NCI-H2107 treated with DMSO at 0.1 percent for 48 hours (cell line): ENCODE measurements around the gene BARX1.
"Not testable (repeated sequence)": the region's sequence is repeated elsewhere in the genome, so short reads cannot be mapped to it uniquely, and the experiment has no call there.

ENCODE experiments used
- DNase-seq: peaks from one replicate; lab custom pipeline; 2025; ENCODE audit not compliant: unreplicated experiment; lab: John Stamatoyannopoulos, UW

Gene BARX1

GRCh38 chr9:93967020-93967803 is 12.1 kb upstream of the BARX1 start:
- no peak for DNase-seq

DNA sequence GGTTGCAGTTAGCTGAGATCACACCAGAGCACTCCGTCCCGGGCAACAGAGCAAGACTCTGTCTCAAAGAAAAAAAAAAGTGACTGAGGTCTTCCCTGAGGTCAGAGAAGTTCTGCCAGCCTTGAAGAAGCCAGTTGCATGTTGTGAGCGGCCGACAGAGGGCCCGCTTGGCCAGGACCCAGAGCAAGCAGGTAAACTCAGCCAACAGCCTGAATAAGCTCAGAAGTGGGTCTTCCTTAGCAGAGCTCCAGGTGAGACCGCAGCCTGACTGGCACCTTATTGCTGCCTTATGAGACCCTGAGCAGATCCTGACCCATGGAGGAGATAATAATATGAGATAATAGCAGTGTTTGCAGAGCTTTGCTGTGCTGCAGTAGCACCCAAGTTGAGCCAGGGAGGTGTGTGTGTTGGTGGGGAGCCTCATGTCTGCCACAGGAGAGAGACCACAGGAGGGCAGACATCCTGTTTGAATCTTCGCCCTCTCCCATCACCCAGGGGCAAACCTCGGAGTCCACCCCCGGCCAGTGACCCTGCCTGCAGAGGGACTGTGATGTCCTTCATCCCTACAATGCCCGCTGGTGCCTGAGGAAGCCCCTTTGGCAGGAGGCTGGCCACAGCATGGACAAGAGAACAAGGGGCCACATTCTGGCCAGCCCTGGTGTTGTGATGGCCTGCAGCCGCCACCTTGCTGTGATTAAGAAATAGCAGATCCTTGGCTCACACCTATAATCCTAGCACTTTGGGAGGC is 10.8 kb upstream of the BARX1 start:
- DNase-seq, result no peak

DNA sequence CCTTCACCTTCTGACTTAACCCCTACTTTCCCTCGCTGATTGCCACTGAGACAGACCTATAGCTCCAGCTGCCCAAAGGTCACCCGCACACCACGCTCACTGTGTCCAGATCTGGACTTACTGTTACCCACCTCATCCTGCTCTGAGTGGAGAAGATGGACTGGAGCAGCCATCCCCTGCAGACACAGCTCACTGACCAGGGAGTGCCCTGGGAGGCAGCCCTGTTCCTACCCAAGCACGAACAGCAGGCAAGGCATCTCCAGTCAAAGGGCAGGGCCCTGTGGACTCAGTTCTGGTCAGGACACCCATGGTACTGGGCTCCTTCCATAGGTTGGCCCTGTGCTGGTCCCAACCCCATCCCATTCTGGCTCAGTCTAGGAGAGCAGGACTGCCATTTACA is 9.5 kb upstream of the BARX1 start:
- no peak for DNase-seq

GRCh38 chr9:93963969-93964368 is 8.8 kb upstream of the BARX1 start:
- no peak for DNase-seq

DNA sequence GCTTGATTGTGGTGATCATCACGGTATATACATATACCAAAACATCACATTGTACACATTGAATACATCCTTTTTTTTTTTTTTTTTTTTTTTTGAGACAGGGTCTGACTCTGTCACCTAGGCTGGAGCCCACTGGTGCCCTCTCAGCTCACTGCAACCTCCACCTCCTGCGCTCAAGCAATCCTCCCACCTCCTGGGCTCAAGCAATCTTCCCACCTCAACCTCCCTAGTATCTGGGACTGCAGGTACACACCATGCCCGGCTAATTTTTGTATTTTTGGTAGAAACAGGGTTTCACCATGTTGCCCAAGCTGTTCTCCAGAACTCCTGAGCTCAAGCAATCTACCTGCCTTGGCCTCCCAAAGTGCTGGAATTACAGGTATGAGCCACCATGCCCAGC is 8.3 kb upstream of the BARX1 start:
- DNase-seq, result not testable (repeated sequence)

DNA sequence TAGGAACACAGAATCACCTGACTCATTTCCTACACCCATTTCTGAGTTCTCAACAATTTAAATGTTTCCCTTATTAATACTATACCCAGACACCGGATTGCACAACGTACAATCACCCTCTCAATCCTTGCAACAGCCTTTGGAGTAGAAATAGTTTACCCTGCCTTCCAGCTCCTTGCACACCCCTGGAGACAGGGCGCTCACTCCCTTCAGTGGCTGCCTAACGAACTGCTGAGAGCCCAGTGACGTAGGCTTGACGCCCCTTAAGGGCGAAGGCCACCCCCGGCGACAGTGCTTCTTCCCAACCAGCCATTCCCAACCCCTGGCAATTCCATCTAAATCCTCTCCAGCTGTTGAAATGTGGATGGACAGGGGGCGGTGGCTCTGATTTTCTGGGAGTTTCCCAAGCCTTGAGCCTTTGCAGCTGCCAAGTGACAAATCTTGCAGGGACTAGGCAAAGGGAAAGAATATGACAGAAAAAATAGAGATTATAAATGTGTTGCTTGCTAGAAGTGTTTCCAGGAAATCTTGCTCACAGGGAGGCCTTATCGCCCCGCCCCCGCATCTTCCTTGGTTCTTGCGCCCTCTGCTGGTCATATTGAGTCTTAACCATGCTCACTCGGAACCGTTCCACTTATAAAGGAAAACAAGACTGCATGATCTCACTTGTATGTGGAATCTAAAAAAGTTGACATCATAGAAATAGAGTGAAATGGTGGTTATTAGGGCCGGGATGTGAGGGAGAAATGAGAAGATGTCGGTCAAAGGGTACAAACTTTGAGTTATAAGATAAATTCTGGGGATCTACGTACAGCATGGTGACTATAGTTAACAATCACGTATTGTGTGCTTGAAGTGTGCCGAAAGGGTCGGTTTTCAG is 7.6 kb upstream of the BARX1 start:
- peak; percentile 79 for DNase-seq

DNA sequence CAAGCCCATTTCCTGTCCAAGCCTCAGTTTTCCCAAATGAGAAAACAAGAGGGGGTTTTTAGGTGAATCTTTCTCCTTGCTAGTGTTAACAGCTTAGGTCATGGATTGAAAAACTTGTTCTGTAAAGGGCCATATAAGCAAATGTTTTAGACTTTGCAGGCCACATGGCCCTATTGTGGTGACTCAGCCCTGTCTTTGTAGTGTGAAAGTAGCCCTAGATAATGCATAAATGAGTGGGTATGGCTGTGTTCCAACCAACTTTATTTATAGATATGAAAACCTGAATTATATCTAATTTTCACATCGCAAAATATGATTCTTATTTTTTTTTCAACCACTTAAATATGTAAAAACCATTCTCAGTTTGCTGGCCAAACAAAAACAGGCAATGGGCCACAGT is 6.9 kb upstream of the BARX1 start:
- no peak for DNase-seq

GRCh38 chr9:93960971-93961841 is 6.1 kb upstream of the BARX1 start:
- no peak for DNase-seq

GRCh38 chr9:93960221-93960970 is 5.2 kb upstream of the BARX1 start:
- no peak for DNase-seq

- no peak for DNase-seq
These were observed 4.6 kb upstream of the BARX1 start for GRCh38 chr9:93959739-93960154.

- DNase-seq, result no peak
These were observed 3.9 kb upstream of the BARX1 start for GRCh38 chr9:93958819-93959682.

DNA sequence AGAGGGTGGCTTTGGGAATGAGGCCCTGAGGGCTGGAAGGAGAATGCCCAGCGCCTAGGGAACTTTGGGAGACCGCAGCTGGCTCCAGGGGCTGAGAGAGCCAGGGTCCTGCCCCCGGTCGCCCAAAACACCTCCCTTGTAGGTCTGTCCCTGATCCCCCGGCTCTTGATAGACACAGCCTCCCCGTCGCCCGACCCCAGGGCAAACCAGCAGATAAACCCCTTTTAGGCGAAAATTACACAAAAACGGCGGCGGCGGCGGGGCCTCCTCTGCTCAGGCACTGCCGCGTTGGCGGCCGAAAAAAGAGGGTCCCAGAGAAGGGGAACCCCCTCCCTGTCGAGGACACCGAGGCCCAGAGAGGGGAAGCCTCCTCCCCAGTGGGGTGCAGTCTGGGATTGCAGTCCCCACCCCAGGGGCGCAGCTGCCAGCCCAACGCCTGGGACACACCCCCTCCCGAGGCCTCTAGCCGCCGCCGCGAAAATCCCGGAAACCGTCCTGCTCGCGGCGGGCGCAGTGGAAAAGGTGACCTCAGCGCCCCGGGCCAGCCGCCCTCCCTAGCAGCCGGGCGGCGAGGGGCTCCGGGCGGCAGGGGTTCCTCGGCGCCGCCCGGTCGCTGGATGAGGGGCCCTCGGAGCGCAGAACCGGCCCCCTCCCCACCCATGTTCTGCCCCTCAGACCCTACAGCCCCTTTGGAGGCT is 3.1 kb upstream of the BARX1 start:
- no peak for DNase-seq

DNA sequence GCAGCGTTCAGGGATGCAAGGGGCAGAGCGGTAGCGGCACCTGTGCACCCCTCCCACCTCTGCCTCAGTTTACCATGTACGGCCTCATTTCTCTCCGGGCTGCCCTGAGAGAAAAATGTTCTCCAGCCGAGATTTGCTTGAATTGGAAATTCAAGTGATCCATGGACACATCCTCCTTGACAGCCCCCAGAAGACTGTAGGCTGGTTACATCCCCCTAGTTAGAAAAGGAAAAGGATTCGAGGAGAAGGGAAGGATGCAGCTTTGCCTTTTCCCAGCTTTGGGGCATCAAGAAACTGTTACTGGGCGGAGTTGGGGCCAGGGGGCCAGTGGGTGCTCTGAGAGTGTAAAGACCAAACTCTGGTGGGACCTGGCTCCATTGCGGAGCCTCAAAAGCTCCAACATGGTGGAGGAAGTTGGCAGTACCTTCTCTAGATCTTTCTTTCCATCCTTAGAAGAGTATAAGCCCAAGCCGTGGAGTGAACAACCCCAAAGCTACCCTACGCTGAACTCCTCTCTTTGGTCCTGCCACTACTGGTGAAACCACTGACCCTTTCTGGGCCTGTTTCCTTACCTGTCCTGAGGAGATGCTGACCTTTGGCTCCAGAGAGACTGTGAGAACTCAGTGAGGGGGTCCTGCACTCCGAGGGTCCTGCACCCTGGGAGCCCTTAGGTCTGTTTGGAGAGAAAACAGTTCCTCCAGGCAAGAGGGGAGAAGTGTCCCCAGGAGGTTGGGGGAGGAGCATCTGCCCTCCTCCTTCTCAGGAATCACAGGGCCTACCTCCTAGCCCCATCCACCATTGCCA is 1.0 kb upstream of the BARX1 start:
- DNase-seq, result no peak

DNA sequence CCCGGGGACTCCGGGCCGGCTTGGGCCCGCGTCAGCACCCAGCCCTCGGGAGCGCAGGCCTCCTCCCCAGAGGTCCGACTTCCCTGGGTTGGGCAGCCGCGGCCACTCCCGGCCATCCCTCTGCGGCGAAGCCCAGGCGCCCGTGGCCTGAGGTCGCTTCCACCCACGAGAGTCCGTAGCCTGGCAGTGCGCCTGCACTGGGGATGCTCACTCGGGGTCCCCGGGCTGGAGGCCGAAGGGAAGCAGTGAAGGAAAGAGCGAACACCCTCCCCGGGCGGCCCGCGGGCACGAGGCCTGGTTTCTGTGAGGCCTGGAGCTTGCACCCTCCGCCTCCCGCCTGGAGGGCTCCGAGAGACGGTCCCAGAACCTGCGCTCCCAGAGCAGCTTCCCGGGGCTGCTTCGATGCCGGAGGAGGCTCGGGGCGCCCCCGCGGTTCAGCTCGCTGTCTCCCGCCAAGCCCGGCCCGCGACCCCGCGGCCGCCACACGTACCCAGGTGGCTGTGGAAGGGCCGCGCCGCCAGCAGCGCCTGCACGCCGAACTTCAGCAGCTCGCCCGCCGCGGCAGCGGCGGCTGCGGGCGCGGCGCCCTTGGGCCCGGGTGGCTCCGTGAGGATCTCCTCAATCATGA is 607 bp downstream of the BARX1 start:
- DNase-seq, result no peak

DNA sequence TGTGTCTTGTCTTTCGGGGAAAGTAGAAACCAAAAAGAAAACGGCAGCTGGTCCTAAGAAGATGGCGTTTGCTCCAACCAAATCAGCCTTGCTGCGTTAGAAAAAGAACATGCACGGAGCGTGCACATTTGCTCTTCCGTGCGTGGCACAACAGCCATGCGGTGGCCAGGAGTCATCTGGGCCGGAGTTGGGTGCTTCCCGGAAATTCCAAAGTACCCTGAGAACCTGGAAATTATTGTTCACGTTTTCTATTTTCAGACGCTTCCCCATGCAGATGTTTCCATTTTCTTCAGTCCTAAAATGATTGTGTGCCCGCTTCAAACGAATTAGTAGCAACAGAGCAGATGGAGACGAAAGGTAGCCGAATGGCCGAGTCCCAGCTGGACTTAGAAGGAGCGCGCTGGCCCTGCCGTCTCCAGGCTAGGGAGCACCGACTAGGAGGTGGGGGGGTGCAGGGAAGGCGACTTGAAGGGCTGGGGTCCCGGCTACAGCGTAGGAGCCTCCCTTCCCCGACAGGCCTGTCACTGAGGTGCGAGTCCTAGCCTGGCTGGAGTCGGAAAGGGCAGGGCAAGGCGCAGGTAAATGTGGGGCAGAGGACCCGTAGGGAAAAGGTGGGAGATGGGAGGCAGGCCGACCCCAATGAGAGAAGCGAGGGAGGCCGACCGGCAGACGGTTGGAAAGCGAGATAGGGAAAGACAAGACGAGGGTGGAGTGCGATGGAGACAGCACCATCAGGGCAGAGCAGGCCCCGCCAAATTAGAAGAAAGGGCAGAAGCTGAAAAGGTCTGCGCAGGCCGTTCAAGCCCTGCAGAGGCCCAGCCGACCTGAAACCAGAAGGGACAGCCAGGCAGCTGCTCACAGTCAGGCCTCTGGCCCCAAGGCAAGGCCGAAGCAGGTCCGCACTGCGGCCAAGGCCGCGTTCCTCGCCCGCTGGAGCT is 1.4 kb downstream of the BARX1 start:
- no peak for DNase-seq
